Glutamatergic neuron (in vitro differentiated cells): Measurements from ENCODE around the gene KRTAP10-4. TPM values are rescaled to one million over a fixed set of nuclear protein-coding genes. Genes with fewer than 3 reads are reported as not detected.

Source experiments
- DNase-seq: peaks from one replicate; pipeline ENCODE4 v3.0.0; 2022
- H3K27ac Mint-ChIP-seq: one replicate; pipeline ENCODE4 v1.8.0; 2020; ENCODE audit warnings: mild to moderate bottlenecking, mixed read lengths, inconsistent platforms; ENCODE audit not compliant: unreplicated experiment
- H3K27me3 Mint-ChIP-seq: one replicate; pipeline ENCODE4 v1.8.0; 2020; ENCODE audit warnings: mild to moderate bottlenecking, moderate library complexity, mixed read lengths, inconsistent platforms; ENCODE audit not compliant: unreplicated experiment
- H3K36me3 Mint-ChIP-seq: one replicate; pipeline ENCODE4 v1.8.0; 2020; ENCODE audit warnings: mild to moderate bottlenecking, mixed read lengths, inconsistent platforms; ENCODE audit not compliant: unreplicated experiment
- H3K4me1 Mint-ChIP-seq: one replicate; pipeline ENCODE4 v1.8.0; 2020; ENCODE audit warnings: mild to moderate bottlenecking, low read depth, mixed read lengths, inconsistent platforms; ENCODE audit not compliant: unreplicated experiment
- H3K4me3 Mint-ChIP-seq: one replicate; pipeline ENCODE4 v1.8.0; 2020; ENCODE audit warnings: mild to moderate bottlenecking, mixed read lengths, inconsistent platforms; ENCODE audit not compliant: unreplicated experiment
- H3K9me3 Mint-ChIP-seq: one replicate; pipeline ENCODE4 v1.8.0; 2020; ENCODE audit warnings: mild to moderate bottlenecking, moderate library complexity, mixed read lengths, inconsistent platforms; ENCODE audit not compliant: unreplicated experiment
- total RNA-seq: library from RNA; stranded (reverse); fragmentation: NEBNext Ultra II Directional; extraction: Animal tissue kit (Norgen Biotek cat#: 25700); gene quantifications from one replicate; pipeline ENCODE4 v1.2.1, GENCODE V29; 2021; ENCODE audit not compliant: unreplicated experiment
- TF ChIP-seq, protein P1 (sequence below): fragments of 200-600 bp; sonication (generic); IDR thresholded peaks from one replicate; pipeline ENCODE4 v1.5.0; 2021; ENCODE audit not compliant: partially characterized antibody, unreplicated experiment

Gene KRTAP10-4
- total RNA-seq, 1 donor from 2014 or later = not detected

DNA sequence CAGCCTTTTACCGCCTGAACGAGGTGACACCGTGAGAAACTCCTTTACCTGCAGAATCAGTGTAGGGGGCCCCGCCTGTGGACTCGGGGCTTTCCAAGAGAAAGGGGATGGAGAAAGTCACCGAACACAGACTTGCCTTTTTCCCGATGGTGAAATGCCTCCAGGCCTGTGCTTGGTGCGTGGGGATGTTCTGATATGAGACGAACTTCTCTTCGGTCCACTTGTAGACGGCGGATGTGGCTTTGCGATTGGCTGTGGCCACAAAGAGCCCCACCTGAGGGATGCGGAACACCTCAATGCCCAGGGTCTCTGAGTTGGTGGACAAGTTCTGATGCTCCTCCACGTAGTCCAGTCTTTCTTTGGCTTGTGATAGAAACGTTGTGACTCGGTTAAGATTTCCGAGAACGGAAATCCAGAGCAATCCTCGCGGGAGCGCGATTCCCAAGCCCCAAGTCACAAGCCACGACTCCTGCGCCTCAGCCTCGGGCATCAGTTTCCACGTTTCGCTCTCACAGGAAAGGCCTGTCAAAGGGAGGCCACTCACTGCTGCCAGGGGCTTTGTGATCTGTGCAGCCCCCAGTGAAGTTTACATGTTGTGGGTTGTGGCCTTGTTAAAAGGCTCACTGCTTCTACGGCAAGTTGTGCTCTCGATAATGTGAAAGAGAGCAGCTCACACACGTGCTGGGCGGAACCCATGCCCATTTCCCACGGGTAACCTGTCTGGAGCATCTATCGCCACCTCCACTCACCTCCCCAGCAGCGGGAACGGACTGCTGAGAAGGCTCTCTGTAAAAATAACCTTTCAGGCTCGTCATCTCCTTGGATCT, 46.2 kb upstream of the KRTAP10-4 start:
- H3K27me3 Mint-ChIP-seq = peaks cover 5% of the 10 kb centered on the region
- H3K27ac Mint-ChIP-seq = no peak overlapping the region
- H3K4me1 Mint-ChIP-seq = peaks cover 8% of the 10 kb centered on the region
- H3K36me3 Mint-ChIP-seq = peaks cover 6% of the 10 kb centered on the region
- TF ChIP-seq, protein P1, sequence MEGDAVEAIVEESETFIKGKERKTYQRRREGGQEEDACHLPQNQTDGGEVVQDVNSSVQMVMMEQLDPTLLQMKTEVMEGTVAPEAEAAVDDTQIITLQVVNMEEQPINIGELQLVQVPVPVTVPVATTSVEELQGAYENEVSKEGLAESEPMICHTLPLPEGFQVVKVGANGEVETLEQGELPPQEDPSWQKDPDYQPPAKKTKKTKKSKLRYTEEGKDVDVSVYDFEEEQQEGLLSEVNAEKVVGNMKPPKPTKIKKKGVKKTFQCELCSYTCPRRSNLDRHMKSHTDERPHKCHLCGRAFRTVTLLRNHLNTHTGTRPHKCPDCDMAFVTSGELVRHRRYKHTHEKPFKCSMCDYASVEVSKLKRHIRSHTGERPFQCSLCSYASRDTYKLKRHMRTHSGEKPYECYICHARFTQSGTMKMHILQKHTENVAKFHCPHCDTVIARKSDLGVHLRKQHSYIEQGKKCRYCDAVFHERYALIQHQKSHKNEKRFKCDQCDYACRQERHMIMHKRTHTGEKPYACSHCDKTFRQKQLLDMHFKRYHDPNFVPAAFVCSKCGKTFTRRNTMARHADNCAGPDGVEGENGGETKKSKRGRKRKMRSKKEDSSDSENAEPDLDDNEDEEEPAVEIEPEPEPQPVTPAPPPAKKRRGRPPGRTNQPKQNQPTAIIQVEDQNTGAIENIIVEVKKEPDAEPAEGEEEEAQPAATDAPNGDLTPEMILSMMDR = no peak
- H3K4me3 Mint-ChIP-seq = no peak overlapping the region
- peak; percentile 5 for DNase-seq
- peaks cover 10% of the 10 kb centered on the region for H3K9me3 Mint-ChIP-seq

DNA sequence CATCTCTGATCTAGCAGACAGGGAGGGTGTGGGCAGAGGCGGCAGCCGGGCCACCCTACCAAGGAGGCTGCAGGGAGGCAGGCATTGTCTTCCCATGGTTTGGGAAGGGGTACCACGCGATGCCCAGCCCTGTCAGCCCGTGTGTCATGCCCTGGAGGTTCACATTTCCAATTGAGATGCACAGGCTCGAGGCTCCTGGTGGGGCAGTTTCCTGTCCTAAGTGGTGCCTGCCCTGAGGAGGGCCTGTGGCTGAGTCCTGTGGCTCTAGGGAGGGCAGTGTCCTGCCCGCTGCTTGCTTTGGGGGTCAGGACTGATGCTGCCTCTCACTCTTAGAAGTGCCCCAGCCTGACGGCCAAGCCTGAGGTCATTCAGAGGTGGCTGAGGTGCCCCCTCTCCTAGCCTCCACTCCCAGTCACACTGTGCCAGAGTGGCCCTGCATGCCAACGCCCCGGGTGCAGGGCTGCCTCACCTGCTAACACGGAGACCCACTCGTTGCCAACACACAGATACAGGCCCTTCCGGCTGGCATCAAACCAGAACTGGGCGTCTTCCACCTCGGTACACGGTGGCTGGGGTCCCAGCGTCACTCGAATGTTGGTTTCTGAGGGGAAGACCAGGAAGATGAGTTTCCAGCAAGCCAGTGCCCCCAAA, 45.4 kb upstream of the KRTAP10-4 start:
- TF ChIP-seq, protein P1 = no peak
- Mint-ChIP-seq H3K4me1 (peaks cover 8% of the 10 kb centered on the region), H3K36me3 (peaks cover 6% of the 10 kb centered on the region), H3K27me3 (peaks cover 5% of the 10 kb centered on the region), H3K9me3 (peaks cover 10% of the 10 kb centered on the region), H3K4me3 (no peak overlapping the region), H3K27ac (no peak overlapping the region)
- peak; percentile 5 for DNase-seq

DNA sequence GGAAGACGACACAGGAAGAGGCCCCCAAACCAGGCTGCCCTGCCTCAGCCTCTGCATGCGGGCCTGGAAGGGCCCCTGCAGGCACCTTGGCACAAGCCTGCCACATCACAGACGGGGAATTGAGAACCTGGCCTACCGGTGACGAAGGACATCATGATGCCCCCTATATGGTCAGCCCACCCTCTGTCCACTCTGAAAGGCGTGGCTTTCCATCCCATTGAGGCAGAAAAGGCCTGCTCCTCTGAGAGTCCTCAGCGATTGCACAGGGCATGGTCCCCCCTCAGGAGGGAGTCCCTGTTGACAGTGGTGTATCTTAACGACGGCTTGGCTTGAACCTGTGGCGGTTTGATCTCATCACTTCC, 44.9 kb upstream of the KRTAP10-4 start:
- Mint-ChIP-seq H3K27me3 (peaks cover 5% of the 10 kb centered on the region), H3K36me3 (peaks cover 6% of the 10 kb centered on the region), H3K9me3 (peaks cover 10% of the 10 kb centered on the region), H3K27ac (no peak overlapping the region), H3K4me1 (peaks cover 8% of the 10 kb centered on the region), H3K4me3 (no peak overlapping the region)
- TF ChIP-seq, protein P1 = no peak
- DNase-seq = peak; percentile 5

DNA sequence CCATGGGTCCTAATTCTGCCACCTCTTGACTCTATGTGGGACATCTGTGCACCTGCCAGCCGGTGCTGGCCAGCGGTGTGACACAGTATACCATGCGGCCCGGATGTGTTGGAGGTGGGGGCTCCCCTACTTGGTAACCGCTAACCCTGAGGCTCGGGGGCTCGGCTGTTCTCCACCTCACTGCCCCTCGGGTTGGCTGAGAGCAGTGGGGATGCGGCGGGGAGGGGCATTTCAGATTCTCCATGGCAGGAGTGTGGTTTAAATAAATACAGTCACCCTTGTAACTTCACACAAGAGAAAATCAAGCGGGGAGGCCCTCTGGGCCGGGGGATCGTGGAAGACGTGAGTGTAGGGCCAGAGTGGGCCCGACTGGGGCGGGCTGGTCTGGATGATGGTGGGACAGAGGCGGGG, 44.5 kb upstream of the KRTAP10-4 start:
- no peak overlapping the region for H3K27ac Mint-ChIP-seq
- TF ChIP-seq, protein P1 = no peak
- peaks cover 5% of the 10 kb centered on the region for H3K27me3 Mint-ChIP-seq
- DNase-seq = peak; percentile 14
- peaks cover 6% of the 10 kb centered on the region for H3K36me3 Mint-ChIP-seq
- peaks cover 10% of the 10 kb centered on the region for H3K9me3 Mint-ChIP-seq
- H3K4me3 Mint-ChIP-seq = no peak overlapping the region
- H3K4me1 Mint-ChIP-seq = peaks cover 8% of the 10 kb centered on the region
